SK-N-MC (cell line): ENCODE data around the gene ZNF827.

Experiments used
- DNase-seq: peaks from one replicate; pipeline ENCODE4 v3.0.0-alpha.2; 2011; ENCODE audit warnings: low read depth, low spot score
- H3K27ac ChIP-seq: fragments of 200-600 bp; sonication (generic); 2 replicates; pipeline ENCODE4 v1.5.1; 2016; ENCODE audit warnings: mixed run types
- H3K36me3 ChIP-seq: fragments of 200-600 bp; sonication (generic); 2 replicates; pipeline ENCODE4 v1.6.1; 2017; ENCODE audit warnings: antibody characterized with exemption, low read length, mixed read lengths; ENCODE audit not compliant: insufficient read depth
- H3K4me3 ChIP-seq: fragments of 200-600 bp; sonication (generic); 2 replicates; pipeline ENCODE4 v1.5.1; 2016
- H3K9ac ChIP-seq: fragments of 200-600 bp; sonication (generic); 2 replicates; pipeline ENCODE4 v1.8.0; 2017; ENCODE audit warnings: mixed run types, mixed read lengths; ENCODE audit not compliant: insufficient read length
- H3K9me3 ChIP-seq: fragments of 200-600 bp; sonication (generic); 2 replicates; pipeline ENCODE4 v1.6.1; 2017; ENCODE audit warnings: low read depth, mild to moderate bottlenecking, antibody characterized with exemption, low read length, moderate library complexity, mixed read lengths
- EZH2 ChIP-seq: fragments of 200-600 bp; sonication (generic); IDR thresholded peaks from one replicate; pipeline ENCODE4 v1.6.1; 2017; ENCODE audit warnings: antibody characterized with exemption
- FOXP2 ChIP-seq: optimal IDR thresholded peaks from 2 replicates; pipeline ENCODE3; 2011; ENCODE audit warnings: mild to moderate bottlenecking, moderate library complexity; ENCODE audit not compliant: insufficient read depth; ENCODE audit errors: extremely low read length, control extremely low read depth
- POLR2AphosphoS5 ChIP-seq: IDR thresholded peaks from 2 replicates; pipeline ENCODE4 v1.6.1; 2012; ENCODE audit warnings: mild to moderate bottlenecking, low read depth, low read length, borderline replicate concordance

The ZNF827 gene

GRCh38 chr4:145956288-145956890, 17.8 kb upstream of the ZNF827 start:
- Histone ChIP-seq H3K9ac (no peak overlapping the region), H3K36me3 (no peaks in the 10 kb centered on the region), H3K4me3 (no peak overlapping the region), H3K27ac (no peak overlapping the region), H3K9me3 (no peaks in the 10 kb centered on the region)
- DNase-seq, result no peak
- TF ChIP-seq EZH2 (no peak), FOXP2 (no peak), POLR2AphosphoS5 (no peak)

- TF ChIP-seq FOXP2, result no peak
- no peak for TF ChIP-seq EZH2
- no peak for TF ChIP-seq POLR2AphosphoS5
- no peak for DNase-seq
Measured at GRCh38 chr4:145954924-145955339, 16.3 kb upstream of the ZNF827 start.

GRCh38 chr4:145951931-145952330, 13.3 kb upstream of the ZNF827 start:
- Histone ChIP-seq H3K9me3 (no peaks in the 10 kb centered on the region), H3K4me3 (no peak overlapping the region), H3K27ac (no peak overlapping the region), H3K9ac (no peak overlapping the region), H3K36me3 (no peaks in the 10 kb centered on the region)
- no peak for TF ChIP-seq EZH2
- TF ChIP-seq FOXP2, result no peak
- no peak for TF ChIP-seq POLR2AphosphoS5
- DNase-seq, result no peak

More at GRCh38 chr4:145954924-145955339, 16.3 kb upstream of the ZNF827 start:
- no peaks in the 10 kb centered on the region for H3K9me3 ChIP-seq
- H3K4me3 ChIP-seq, result no peak overlapping the region
- no peak overlapping the region for H3K27ac ChIP-seq
- no peak overlapping the region for H3K9ac ChIP-seq
- H3K36me3 ChIP-seq, result no peaks in the 10 kb centered on the region

- no peak for DNase-seq
- H3K9me3 ChIP-seq, result no peaks in the 10 kb centered on the region
- TF ChIP-seq FOXP2 (no peak), POLR2AphosphoS5 (no peak), EZH2 (no peak)
- H3K36me3 ChIP-seq, result no peaks in the 10 kb centered on the region
- no peak overlapping the region for H3K4me3 ChIP-seq
- H3K27ac ChIP-seq, result no peak overlapping the region
- no peak overlapping the region for H3K9ac ChIP-seq
Measured at GRCh38 chr4:145945431-145946155, 7.0 kb upstream of the ZNF827 start.

GRCh38 chr4:145944886-145945285, 6.3 kb upstream of the ZNF827 start:
- TF ChIP-seq POLR2AphosphoS5 (no peak), FOXP2 (no peak), EZH2 (no peak)
- Histone ChIP-seq H3K9me3 (no peaks in the 10 kb centered on the region), H3K36me3 (no peaks in the 10 kb centered on the region), H3K27ac (no peak overlapping the region), H3K9ac (no peak overlapping the region), H3K4me3 (no peak overlapping the region)
- DNase-seq, result no peak

- Histone ChIP-seq H3K9me3 (no peaks in the 10 kb centered on the region), H3K4me3 (no peak overlapping the region), H3K9ac (no peak overlapping the region), H3K36me3 (no peaks in the 10 kb centered on the region), H3K27ac (peak overlapping the region; percentile 8; the same call in 1 of the 2 replicates)
- no peak for TF ChIP-seq FOXP2
- TF ChIP-seq POLR2AphosphoS5, result no peak
- TF ChIP-seq EZH2, result no peak
- no peak for DNase-seq
Measured at GRCh38 chr4:145939856-145940255, 1.2 kb upstream of the ZNF827 start.

GRCh38 chr4:145939441-145939750, 773 bp upstream of the ZNF827 start:
- peak overlapping the region; percentile 85 for H3K9ac ChIP-seq
- peak overlapping the region; percentile 85 for H3K4me3 ChIP-seq
- H3K27ac ChIP-seq, result peak overlapping the region; percentile 8; the same call in 1 of the 2 replicates
- no peak for TF ChIP-seq FOXP2
- no peak for TF ChIP-seq EZH2
- no peak for TF ChIP-seq POLR2AphosphoS5
- H3K9me3 ChIP-seq, result no peaks in the 10 kb centered on the region
- DNase-seq, result no peak
- no peaks in the 10 kb centered on the region for H3K36me3 ChIP-seq

- no peaks in the 10 kb centered on the region for H3K36me3 ChIP-seq
- H3K27ac ChIP-seq, result peak overlapping the region; percentile 80
- H3K4me3 ChIP-seq, result peak overlapping the region; percentile 85
- DNase-seq, result no peak
- H3K9me3 ChIP-seq, result no peaks in the 10 kb centered on the region
- peak overlapping the region; percentile 85 for H3K9ac ChIP-seq
- TF ChIP-seq POLR2AphosphoS5 (0 out of 2 replicates have a peak, but pooled peaks have one; percentile 16), FOXP2 (no peak), EZH2 (no peak)
Measured at GRCh38 chr4:145937971-145938611, 532 bp downstream of the ZNF827 start.
